Cardiac muscle cell (in vitro differentiated cells and primary cell): ENCODE results near the gene KIAA0753. TPM values are rescaled to one million over a fixed set of nuclear protein-coding genes. Genes with fewer than 3 reads are reported as not detected.

Experiments used
- DNase-seq, 2 donors: peaks; one replicate each; pipeline versions ENCODE4 v3.0.0 to v3.0.0-alpha.2; 2010 to 2017; ENCODE audit warnings: low read depth in 1 of 2, low spot score in 1 of 2
- H3K27ac ChIP-seq: fragments of 200-600 bp; sonication (generic); 2 replicates; pipeline ENCODE4 v1.5.1; 2016
- H3K27me3 ChIP-seq: fragments of 200-600 bp; sonication (generic); 2 replicates; pipeline ENCODE4 v1.6.0; 2016; ENCODE audit warnings: control low read depth
- H3K36me3 ChIP-seq: fragments of 200-600 bp; sonication (generic); 2 replicates; pipeline ENCODE4 v1.5.1; 2016; ENCODE audit warnings: control low read depth
- H3K4me1 ChIP-seq: fragments of 200-600 bp; sonication (generic); 2 replicates; pipeline ENCODE4 v1.8.1; 2017; ENCODE audit warnings: low read depth, mild to moderate bottlenecking, mixed run types
- H3K4me3 ChIP-seq: fragments of 200-600 bp; sonication (generic); 2 replicates; pipeline ENCODE4 v1.5.1; 2016; ENCODE audit warnings: mild to moderate bottlenecking
- H3K9me3 ChIP-seq: fragments of 200-600 bp; sonication (generic); 2 replicates; pipeline ENCODE4 v1.5.1; 2017; ENCODE audit warnings: low read depth, mild to moderate bottlenecking, control low read depth
- polyA plus RNA-seq: library from polyadenylated mRNA; unstranded; fragments of >200 nt; fragmentation: Nextera tagmentation; extraction: Ambion mirVana; gene quantifications from 2 replicates; pipeline ENCODE4 v1.2.1, GENCODE V29; 2016
- total RNA-seq: library from RNA; depleted of rRNA; stranded (reverse); fragments of >200 nt; gene quantifications from 2 replicates; pipeline ENCODE4 v1.2.3, GENCODE V29; 2016
- TF ChIP-seq, protein P1 (sequence below): IDR thresholded peaks from 2 replicates; pipeline ENCODE4 v1.5.1; 2012; ENCODE audit warnings: low read depth, mild to moderate bottlenecking, low read length

Gene KIAA0753
- total and polyA plus RNA-seq, 2 experiments from 2014 or later, result 9.2 to 13.5 TPM

DNA sequence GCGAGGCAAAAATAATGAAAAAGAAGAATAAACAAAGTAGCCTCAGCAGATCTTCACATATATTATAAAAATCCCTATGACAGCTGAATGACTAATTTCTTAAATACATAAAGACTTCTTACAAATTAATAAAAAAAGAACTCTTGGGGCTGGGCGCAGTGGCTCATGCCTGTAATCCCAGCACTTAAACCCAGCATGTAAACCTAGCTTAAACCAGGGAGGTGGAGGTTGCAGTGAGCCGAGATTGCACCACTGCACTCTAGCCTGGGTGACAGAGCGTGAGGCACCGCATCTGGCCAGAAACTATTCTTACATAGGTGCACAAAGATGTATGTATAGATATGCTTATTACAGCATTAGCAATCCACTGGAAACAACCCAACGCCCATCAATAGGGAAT is 38.7 kb upstream of the KIAA0753 start:
- H3K4me1 ChIP-seq, result no peaks in the 10 kb centered on the region
- DNase-seq, result no peak

DNA sequence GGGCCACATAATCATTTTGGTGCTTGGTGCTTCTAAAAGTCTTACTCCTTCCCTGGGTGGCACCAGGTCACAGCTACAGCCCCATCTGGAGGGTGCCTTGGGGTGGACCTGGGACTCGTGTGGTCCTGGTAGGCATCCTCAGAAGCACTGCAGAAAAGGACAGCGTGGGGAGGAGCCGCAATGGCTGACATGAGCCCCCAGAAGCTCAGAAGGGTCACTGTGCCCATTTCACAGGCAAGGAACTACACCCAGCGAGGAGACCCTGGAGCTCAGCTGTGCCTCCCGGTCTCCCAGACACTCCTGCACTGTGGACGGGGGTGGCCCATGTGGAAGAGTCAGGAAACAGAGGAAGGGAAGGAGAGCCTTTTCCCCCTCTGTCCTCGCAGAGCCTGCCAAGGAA is 37.4 kb upstream of the KIAA0753 start:
- H3K27me3 ChIP-seq, result no peaks in the 10 kb centered on the region
- H3K36me3 ChIP-seq, result no peaks in the 10 kb centered on the region
- no peaks in the 10 kb centered on the region for H3K4me1 ChIP-seq
- TF ChIP-seq, protein P1, sequence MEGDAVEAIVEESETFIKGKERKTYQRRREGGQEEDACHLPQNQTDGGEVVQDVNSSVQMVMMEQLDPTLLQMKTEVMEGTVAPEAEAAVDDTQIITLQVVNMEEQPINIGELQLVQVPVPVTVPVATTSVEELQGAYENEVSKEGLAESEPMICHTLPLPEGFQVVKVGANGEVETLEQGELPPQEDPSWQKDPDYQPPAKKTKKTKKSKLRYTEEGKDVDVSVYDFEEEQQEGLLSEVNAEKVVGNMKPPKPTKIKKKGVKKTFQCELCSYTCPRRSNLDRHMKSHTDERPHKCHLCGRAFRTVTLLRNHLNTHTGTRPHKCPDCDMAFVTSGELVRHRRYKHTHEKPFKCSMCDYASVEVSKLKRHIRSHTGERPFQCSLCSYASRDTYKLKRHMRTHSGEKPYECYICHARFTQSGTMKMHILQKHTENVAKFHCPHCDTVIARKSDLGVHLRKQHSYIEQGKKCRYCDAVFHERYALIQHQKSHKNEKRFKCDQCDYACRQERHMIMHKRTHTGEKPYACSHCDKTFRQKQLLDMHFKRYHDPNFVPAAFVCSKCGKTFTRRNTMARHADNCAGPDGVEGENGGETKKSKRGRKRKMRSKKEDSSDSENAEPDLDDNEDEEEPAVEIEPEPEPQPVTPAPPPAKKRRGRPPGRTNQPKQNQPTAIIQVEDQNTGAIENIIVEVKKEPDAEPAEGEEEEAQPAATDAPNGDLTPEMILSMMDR, result no peak
- no peaks in the 10 kb centered on the region for H3K9me3 ChIP-seq
- no peak for DNase-seq
- H3K27ac ChIP-seq, result no peak overlapping the region
- no peak overlapping the region for H3K4me3 ChIP-seq

More for the DNA sequence above, 38.7 kb upstream of the KIAA0753 start:
- TF ChIP-seq, protein P1, result no peak
- H3K36me3 ChIP-seq, result no peaks in the 10 kb centered on the region
- no peaks in the 10 kb centered on the region for H3K27me3 ChIP-seq
- H3K9me3 ChIP-seq, result no peaks in the 10 kb centered on the region
- H3K4me3 ChIP-seq, result no peak overlapping the region
- H3K27ac ChIP-seq, result no peak overlapping the region

DNA sequence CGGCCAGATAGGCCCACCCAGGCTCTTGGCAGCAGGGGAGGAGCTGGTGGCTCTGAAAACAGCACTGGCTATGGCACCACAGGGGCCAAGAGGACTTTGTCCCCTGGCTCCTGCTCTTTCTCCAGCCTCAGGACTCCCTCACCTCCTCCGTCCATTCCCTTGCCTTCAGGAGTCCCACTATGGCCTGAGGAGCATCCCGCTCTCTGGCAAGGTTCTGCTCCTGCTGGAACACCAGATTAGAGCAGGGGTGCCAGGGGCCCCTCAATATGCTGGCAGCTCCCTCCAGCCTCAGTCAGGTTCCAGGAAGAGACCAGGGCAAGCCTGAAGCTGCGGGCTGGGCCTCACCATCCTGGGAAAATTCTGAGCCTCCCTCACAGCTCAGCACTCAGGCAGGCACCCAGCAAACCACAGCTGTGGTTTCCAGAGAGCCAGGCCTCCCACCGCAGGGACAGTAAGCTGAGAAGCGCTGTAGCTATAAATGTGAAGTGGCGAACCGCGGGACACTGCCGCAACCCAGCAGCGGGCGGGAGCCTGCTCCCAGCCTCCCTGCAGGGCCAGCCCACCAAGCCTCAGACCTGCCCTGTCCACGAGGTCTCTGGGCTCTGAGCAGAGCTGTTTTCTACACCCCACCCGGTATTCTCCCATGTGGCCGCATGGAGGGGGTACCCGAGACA is 36.8 kb upstream of the KIAA0753 start:
- TF ChIP-seq, protein P1, result no peak
- no peak overlapping the region for H3K27ac ChIP-seq
- no peaks in the 10 kb centered on the region for H3K36me3 ChIP-seq
- H3K4me3 ChIP-seq, result no peak overlapping the region
- no peaks in the 10 kb centered on the region for H3K27me3 ChIP-seq
- H3K9me3 ChIP-seq, result no peaks in the 10 kb centered on the region
- peak in 1 of 2 donors; percentile 19 for DNase-seq
- no peaks in the 10 kb centered on the region for H3K4me1 ChIP-seq

DNA sequence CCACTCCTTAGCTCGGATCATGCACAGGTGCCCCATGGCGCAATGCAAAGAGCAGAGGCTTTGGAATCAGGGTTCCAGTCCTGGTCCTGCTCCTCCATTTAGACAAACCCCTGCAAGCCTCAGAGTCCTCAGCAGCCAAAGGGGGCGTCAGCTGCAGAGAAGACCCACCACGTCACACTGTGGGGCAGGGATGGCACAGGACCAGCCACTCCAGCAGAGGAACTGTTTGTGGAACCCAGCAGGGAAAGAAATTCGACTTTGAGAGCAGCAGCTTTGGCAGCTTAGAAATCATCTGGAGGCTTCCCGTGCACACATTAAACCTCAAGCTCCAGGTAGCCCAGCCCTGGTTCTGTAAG is 36.3 kb upstream of the KIAA0753 start:
- Histone ChIP-seq H3K4me1 (no peaks in the 10 kb centered on the region), H3K36me3 (no peaks in the 10 kb centered on the region), H3K27me3 (no peaks in the 10 kb centered on the region), H3K9me3 (no peaks in the 10 kb centered on the region), H3K4me3 (no peak overlapping the region), H3K27ac (no peak overlapping the region)
- DNase-seq, result no peak
- TF ChIP-seq, protein P1, result no peak

DNA sequence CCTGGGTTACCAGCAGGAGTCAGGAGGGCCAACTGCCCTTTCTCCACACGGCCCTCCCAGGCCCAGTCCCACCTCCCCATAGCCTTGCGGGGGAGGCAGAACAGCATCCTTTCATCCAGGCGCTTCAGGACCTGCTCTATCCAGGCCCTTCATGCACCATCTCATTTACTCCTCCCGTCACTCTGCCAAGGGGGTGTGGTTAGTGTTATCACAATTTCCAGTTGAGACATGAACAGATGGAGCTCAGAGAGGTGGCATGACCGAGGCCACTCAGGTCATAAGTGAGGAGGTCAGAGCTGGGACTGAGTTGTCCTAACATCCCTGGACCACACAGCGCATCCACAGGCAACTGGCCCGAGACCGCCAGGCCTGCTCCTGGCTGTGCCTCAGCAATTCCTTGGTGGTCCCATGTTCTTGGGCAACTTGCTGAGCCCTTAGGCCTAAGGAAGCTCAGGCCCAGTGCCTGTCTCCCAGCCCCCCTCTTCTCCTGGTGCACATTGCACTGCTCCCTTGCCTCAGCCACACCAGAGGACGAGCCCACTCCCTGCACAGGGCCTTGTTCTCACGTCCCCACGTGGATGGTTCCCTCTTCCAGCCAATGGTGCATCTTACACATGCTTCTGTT is 34.8 kb upstream of the KIAA0753 start:
- no peaks in the 10 kb centered on the region for H3K36me3 ChIP-seq
- no peak for DNase-seq
- H3K4me3 ChIP-seq, result no peak overlapping the region
- no peaks in the 10 kb centered on the region for H3K27me3 ChIP-seq
- H3K27ac ChIP-seq, result no peak overlapping the region
- no peaks in the 10 kb centered on the region for H3K9me3 ChIP-seq
- TF ChIP-seq, protein P1, result no peak
- H3K4me1 ChIP-seq, result no peaks in the 10 kb centered on the region
